Urinary bladder (tissue), 4 donors: Measurements from ENCODE around the gene RAMP2. TPM values are rescaled to one million over a fixed set of nuclear protein-coding genes. Genes with fewer than 3 reads are reported as not detected.
A peak's percentile ranks its signal among the peaks of the same experiment; 100 is the strongest.
"Not testable (repeated sequence)": the region's sequence is repeated elsewhere in the genome, so short reads cannot be mapped to it uniquely, and the experiment has no call there.

Source experiments
- DNase-seq: peaks from one replicate; pipeline ENCODE4 v3.0.0-alpha.2; 2015; ENCODE audit errors: extremely low spot score
- H3K27ac ChIP-seq: one replicate; pipeline ENCODE4 v1.5.1; 2013; ENCODE audit warnings: low read depth, mild to moderate bottlenecking, moderate library complexity
- H3K36me3 ChIP-seq: one replicate; pipeline ENCODE4 v1.6.1; 2013; ENCODE audit warnings: mild to moderate bottlenecking, moderate library complexity; ENCODE audit not compliant: insufficient read depth
- H3K4me1 ChIP-seq: one replicate; pipeline ENCODE4 v1.6.1; 2013; ENCODE audit warnings: mild to moderate bottlenecking, moderate library complexity; ENCODE audit not compliant: insufficient read depth
- H3K4me3 ChIP-seq: one replicate; pipeline ENCODE4 v1.5.1; 2013; ENCODE audit warnings: low read depth, low read length
- WGBS: extraction: QIAGEN DNeasy Blood & Tissue Kit; methylation state at CpG from one replicate; pipeline ENCODE4 v1.1.7; 2013; 5-methylcytosine and 5-hydroxymethylcytosine counted together
- polyA plus RNA-seq: library from polyadenylated mRNA; stranded (reverse); fragments of 200-250 nt; gene quantifications from one replicate; pipeline ENCODE4 v1.2.3, GENCODE V29; 2013
- total RNA-seq: library from RNA; depleted of rRNA; stranded (reverse); fragments of >200 nt; gene quantifications from one replicate; pipeline ENCODE4 v1.2.3, GENCODE V29; 2014
- donor health status: healthy with polysubstance abuse.
- donor health status: healthy.

Gene RAMP2, protein sequence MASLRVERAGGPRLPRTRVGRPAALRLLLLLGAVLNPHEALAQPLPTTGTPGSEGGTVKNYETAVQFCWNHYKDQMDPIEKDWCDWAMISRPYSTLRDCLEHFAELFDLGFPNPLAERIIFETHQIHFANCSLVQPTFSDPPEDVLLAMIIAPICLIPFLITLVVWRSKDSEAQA
- total RNA-seq, result 16.0 TPM
- 51.9 TPM for polyA plus RNA-seq

DNA sequence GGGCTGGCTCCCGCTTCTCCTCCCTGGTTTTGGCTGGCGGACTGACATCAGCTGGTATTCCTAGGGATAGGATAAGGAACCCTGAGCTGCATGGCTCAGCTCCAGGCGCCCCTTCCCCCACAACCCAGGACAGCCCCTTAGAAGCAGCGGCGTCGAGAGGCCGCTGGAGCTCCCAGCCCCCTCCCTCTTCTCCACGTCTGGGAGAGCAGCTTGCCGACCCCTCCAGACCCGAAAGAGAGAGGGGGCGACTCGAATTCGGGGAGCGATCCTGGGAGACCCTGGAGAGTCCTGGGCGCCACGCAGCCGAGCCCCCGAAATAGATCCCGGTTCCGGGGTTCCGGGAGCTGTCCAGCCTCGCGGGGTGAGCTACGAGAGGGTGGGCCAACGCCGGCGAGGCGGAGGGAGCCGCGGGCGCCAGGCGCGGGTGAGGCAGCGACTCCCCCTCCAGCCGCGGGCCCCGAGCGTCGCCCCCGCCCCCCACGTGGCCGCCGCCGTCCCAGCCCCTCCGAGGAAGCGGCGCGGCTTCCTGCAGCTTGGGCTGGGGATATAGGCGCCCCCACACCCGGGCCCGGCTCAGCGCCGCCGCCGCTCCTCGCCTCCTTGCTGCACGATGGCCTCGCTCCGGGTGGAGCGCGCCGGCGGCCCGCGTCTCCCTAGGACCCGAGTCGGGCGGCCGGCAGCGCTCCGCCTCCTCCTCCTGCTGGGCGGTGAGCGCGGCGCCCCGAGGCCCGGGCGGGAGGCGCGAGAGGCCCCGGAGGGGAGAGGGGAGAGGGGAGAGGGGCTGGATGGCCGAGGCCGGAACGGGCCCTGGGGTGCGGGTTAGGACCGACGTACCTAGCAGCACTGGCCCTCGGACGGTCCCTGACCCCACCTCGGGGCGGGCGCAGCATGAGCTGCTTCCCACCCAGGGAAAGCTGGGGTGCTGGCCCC, at the start of gene RAMP2:
Gene RAMP2 (plus strand): TSS at position 576 of the 930 bp plus-strand sequence. CDS start 35 bp downstream, at position 611.
- no peak for DNase-seq
- H3K4me3 ChIP-seq, result peak within 1 kb of the TSS; percentile 62
- H3K27ac ChIP-seq, result no peak within 1 kb of the TSS
- 2% methylated on average over 90 of the region's 92 CpGs for WGBS
- H3K4me1 ChIP-seq, result no peaks in the 10 kb centered on the region
- H3K36me3 ChIP-seq, result no peaks in the 10 kb centered on the region

DNA sequence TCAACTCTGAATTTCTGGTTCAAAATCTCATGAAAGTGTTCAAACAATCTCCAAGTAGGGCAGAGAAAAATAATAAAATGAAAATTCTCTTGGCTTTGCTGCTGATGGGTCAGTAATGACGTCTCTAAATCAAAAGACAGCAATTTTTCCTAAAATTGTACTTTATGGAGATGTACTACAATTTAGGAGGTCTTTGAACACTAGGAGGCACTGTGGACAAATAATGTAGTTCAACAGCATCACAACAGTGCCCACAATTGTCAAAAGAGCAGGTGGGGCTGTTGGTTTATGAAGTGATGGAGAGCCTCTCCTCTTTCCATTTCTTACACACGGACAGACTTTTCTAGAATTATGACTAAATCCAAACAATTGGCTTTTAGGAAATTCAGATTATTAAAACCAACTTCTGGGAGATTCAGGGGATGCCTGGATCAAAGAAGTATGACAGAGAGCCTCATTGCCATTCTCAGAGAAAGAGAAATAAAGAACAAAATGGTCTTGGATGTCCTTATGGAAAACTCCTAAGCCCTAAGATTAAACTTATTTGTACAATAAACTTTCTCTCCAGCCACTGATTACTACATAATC, 39.9 kb upstream of the RAMP2 start:
- no peaks in the 10 kb centered on the region for H3K4me1 ChIP-seq
- peaks cover 19% of the 10 kb centered on the region for H3K36me3 ChIP-seq
- WGBS, result 11% methylated on average over 2 of the region's 2 CpGs
- H3K4me3 ChIP-seq, result no peak overlapping the region
- no peak overlapping the region for H3K27ac ChIP-seq
- peak; percentile 36 for DNase-seq

DNA sequence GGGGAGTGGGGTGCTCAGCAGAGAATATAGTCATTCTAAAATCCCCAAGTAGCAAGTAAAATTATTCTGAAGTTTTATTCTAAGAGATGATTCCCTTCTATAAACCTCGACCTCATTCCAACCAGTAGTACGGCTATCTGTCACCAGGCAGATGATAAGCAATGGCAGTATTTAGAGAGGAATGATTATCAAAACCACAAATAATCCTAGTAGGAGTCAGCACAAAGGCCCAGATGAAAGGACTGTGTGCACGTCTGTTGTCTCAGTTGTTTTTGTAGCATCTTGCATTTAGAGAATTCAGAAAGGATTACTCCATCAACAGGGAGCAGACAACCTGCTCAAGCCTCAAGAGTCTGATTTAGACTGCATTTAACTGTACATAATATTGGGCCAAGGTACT, 37.4 kb upstream of the RAMP2 start:
- no peak for DNase-seq
- no peak overlapping the region for H3K27ac ChIP-seq
- H3K4me3 ChIP-seq, result no peak overlapping the region
- peaks cover 9% of the 10 kb centered on the region for H3K36me3 ChIP-seq
- no peaks in the 10 kb centered on the region for H3K4me1 ChIP-seq
- WGBS, result 66% methylated on average over 3 of the region's 3 CpGs

DNA sequence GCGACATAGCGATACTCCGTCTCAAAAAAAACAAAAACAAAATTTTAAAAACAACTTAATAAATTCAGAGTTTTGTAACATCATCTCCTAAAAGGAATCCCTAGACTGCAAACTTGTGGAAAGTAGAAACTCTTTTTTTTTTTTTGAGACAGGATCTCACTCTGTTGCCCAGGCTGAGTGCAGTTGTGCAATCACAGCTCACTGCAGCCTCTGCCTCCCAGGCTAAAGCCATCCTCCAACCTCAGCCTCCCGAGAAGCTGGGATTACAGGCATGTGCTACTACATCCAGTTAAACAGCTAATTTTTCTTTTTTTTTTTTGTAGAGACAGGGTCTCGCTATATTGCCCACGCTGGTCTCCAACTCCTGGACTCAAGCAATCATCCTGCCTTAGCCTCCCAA, 35.9 kb upstream of the RAMP2 start:
- Histone ChIP-seq H3K4me1 (no peaks in the 10 kb centered on the region), H3K27ac (no peak overlapping the region), H3K4me3 (no peak overlapping the region), H3K36me3 (peaks cover 8% of the 10 kb centered on the region)
- no peak for DNase-seq
- 97% methylated on average over 6 of the region's 6 CpGs for WGBS

DNA sequence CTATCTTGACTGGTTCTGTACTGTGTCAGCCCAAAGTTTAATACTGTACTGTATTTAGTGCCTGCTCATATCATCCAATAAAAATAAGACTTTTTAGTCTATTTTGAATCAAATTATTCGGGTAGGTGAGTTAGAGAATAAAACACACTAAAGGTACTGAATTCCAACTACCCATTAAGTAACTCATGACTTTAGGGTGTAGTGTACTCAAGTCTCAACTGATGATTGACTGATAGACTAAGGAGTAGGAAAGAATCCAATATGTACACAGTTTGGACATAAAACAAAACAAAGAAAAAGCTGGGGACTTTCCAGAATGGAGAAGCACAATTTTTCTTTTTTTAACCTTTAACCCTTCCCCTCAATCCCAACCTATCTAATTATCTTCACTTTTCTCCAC, 20.3 kb upstream of the RAMP2 start:
- DNase-seq, result no peak
- Histone ChIP-seq H3K27ac (no peak overlapping the region), H3K4me3 (no peak overlapping the region), H3K36me3 (no peaks in the 10 kb centered on the region), H3K4me1 (no peaks in the 10 kb centered on the region)
- WGBS, result 80% methylated on average over 1 of the region's 1 CpG

DNA sequence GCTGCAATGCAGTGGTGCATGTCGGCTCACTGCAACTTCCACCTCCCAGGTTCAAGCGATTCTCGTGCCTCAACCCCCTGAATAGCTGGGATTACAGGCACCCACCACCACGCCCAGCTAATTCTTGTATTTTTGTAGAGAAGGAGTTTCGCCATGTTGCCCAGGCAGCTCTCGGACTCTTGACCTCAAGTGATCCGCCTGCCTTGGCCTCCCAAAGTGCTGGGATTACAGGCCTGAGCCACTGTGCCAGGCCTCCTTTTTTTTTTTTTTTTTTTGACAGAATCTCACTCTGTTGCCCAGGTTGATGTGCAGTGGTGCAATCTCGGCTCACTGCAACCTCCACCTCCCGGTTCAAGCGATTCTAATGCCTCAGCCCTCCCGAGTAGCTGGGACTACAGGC, 18.1 kb upstream of the RAMP2 start:
- H3K27ac ChIP-seq, result not testable (repeated sequence)

DNA sequence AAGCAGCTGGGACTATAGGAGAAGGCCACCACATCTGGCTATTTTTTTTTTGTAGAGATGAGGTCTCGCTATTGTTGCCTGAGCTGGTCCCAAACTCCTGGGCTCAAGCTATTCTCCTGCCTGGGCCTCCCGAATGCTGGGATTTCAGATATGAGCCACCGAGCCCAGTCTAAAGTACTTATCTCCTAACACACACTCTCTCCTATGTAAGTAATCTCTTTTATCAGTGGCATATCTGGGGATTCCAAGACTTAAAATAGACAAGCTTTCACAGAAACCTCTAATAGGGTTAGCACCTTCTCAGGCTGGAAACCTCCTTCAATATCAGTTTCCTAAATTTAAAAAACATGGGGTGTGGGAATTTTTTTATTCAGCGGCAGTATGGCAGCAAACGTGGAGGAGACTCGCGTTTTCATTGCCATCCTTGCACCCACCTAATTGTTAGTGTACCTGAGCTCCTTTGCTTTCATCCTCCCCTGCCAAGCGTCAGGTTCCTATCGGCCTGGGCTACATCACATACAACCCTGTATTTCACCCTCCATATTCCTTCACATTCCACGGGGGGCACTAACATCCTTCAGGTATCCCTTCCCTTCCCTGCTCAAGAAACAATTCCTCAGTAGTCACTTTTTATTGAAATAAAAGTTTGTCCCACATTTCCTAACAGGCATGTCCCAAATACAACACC, 17.3 kb upstream of the RAMP2 start:
- no peak for DNase-seq
- H3K27ac ChIP-seq, result no peak overlapping the region
- H3K36me3 ChIP-seq, result no peaks in the 10 kb centered on the region
- H3K4me1 ChIP-seq, result no peaks in the 10 kb centered on the region
- peak overlapping the region; percentile 74 for H3K4me3 ChIP-seq
- 38% methylated on average over 10 of the region's 10 CpGs for WGBS

More for the DNA sequence above, 18.1 kb upstream of the RAMP2 start:
- WGBS, result 94% methylated on average over 11 of the region's 11 CpGs
- not testable (repeated sequence) for H3K4me1 ChIP-seq, DNase-seq, H3K4me3 ChIP-seq, H3K36me3 ChIP-seq

DNA sequence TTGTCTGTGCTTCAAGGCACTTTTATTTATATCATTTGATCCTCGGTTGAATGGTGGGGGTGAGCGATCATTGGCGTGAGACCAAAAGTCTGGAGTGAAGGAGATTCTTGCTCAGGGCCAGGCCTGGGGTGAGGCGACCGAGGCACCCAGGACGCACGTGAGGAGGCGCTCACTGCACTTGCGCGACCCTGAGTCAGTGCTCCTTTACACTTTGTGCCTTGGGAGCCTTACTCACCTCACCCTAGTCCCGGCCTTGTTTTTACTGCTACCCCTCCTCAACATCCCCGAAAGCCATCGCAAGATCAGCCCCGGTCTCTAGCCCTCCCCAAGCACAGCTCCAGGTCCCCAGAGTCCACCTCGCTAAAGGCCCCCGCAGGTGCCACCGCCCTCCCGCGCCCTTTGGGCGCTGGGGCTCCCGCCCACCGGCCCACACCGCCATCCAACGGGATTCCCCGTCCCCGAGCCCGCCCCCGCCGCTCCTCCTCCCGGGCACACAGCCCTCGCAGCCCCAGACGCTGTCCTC, 16.7 kb upstream of the RAMP2 start:
- Histone ChIP-seq H3K27ac (peak overlapping the region; percentile 93), H3K4me1 (no peaks in the 10 kb centered on the region), H3K4me3 (peak overlapping the region; percentile 74), H3K36me3 (no peaks in the 10 kb centered on the region)
- DNase-seq, result no peak
- under 1% methylated on average over 32 of the region's 32 CpGs for WGBS

DNA sequence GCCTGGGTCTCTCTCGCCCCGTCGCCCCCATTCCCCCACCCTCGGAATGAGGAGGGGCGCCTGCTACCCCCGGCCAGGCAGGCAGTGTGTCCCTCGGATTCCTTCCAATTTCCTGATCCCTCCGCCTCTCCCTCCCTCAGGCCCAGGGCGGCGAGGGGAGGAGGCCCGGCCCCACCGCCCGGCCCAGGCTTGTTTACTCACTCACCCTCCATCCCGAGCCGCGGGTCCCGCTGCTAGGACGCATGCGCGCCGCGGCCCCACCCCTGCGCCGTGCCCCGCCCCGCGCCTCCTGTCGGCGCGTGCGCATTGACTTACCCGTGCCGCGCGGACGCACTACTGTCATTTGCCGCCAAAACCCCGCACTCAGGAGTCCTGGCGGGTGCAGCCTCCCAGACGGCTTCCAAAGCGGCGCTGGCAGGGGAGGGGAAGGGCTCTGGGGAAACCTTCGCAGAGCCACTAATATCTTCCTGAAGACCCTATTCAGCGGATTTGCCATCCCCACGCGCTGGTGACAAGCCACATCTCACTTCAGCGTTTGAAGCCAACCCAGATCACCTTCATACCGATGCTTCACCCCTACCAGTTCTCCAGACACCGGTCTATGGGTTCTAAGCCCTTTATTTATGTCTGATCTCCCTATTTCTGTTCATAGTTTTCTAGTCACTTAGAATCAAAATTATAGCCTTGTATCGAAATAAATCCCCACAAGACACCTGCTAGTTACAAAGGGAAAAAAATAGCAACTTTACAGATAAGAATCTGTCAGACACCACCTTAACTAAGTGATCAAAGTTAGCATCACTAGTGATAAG, 16.0 kb upstream of the RAMP2 start, which contains the start of gene EZH1:
Gene EZH1 (minus strand): TSS at position 235 of the 812 bp plus-strand sequence. CDS start 16,099 bp downstream, outside the sequence.
- Histone ChIP-seq H3K4me3 (peak within 1 kb of the TSS; percentile 74), H3K36me3 (no peaks in the 10 kb centered on the region), H3K4me1 (no peaks in the 10 kb centered on the region), H3K27ac (peak within 1 kb of the TSS; percentile 93)
- peak; percentile 76 for DNase-seq
- WGBS, result 5% methylated on average over 50 of the region's 50 CpGs

DNA sequence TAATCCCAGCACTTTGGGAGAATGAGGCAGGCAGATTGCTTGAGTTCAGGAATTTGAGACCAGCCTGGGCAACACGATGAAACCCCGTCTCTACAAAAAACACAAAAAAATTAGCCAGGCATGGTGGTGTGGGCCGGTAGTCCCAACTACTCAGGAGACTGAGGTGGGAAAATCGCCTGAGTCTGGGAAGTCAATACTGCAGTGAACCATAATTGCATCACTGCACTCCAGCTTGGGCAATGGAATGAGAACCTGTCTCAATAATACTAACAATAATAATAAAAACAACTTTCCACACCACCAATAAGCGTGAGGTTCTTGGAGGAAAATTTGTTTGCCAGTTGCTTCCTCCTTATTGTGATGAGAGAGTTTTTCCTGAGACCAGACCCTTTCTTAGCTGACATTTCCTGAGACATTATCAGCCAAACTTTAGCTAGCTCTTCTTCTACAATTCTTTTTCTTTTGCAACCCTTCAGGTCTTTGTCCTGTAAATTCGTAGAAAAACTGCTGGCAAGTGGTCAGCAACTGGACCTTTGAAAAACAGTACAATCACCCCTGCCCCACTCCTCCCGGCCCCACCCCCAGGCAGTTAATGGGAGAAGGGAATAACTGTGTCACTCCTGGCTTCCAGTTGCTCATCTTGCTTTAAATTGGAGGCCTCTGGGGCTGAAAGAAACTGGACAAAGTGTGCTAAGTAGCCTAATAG, 12.7 kb upstream of the RAMP2 start:
- no peak overlapping the region for H3K27ac ChIP-seq
- WGBS, result 56% methylated on average over 7 of the region's 7 CpGs
- no peaks in the 10 kb centered on the region for H3K4me1 ChIP-seq
- no peak for DNase-seq
- H3K36me3 ChIP-seq, result no peaks in the 10 kb centered on the region
- no peak overlapping the region for H3K4me3 ChIP-seq

DNA sequence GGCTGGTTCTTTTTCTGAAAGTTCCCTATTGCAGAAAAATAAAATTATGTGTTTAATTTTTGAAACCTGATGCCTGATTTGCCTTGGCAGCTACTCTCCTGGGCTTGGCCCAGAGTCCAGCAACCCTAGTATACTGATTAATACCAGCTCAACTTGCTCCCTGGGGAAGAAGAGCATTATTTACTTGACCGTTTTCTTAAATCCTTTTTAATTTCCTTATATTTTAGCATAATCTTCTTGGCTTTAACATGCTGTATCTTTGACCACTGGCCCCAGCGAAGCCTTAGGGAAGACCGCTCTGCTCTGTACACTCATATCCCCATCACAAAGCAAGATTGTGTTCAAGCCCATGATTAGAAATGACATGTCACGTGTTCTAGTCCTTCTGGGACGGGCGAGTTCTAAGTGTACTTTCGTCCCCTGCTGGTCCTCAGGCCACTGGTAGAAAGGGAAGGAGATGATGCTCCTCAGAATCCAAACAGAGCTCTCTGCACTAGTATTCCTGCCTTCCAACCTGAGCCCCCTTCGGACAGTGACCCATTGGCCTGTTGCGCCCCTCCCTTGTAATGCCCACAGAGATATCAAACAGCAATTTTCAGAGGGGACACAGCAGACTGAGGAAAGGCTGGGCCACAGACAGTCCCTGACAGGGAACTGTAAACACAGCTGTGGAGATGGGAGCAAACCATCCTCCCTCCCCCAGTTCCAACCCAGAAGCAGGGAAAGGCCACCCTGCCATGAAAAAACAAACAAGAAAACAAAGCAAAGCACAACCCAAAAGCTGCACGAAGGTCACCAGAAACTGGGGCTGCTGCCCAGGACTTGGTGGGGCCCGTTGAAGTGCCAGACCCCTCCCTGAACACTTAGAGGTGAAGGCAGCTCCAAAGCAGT, 11.9 kb upstream of the RAMP2 start:
- H3K27ac ChIP-seq, result peak overlapping the region; percentile 38
- WGBS, result 62% methylated on average over 11 of the region's 11 CpGs
- no peak overlapping the region for H3K4me3 ChIP-seq
- H3K36me3 ChIP-seq, result no peaks in the 10 kb centered on the region
- no peaks in the 10 kb centered on the region for H3K4me1 ChIP-seq
- no peak for DNase-seq
